SU-DHL-6 (cell line): Measurements from ENCODE around the gene TRPM2.

Experiments
- EZH2phosphoT487 ChIP-seq: fragments of 200-600 bp; sonication (generic), shearing (Covaris generic); conservative IDR thresholded peaks from 2 replicates; pipeline ENCODE4 v1.6.1; 2018; ENCODE audit warnings: mild to moderate bottlenecking, antibody characterized with exemption, low read length, moderate library complexity, mixed read lengths
- TF ChIP-seq, protein P1 (sequence below): fragments of 200-600 bp; sonication (generic); IDR thresholded peaks from one replicate; pipeline ENCODE4 v1.5.1; 2017; ENCODE audit warnings: antibody characterized with exemption, mild to moderate bottlenecking, low read length, moderate library complexity; ENCODE audit not compliant: insufficient read depth, poor library complexity, severe bottlenecking

DNA sequence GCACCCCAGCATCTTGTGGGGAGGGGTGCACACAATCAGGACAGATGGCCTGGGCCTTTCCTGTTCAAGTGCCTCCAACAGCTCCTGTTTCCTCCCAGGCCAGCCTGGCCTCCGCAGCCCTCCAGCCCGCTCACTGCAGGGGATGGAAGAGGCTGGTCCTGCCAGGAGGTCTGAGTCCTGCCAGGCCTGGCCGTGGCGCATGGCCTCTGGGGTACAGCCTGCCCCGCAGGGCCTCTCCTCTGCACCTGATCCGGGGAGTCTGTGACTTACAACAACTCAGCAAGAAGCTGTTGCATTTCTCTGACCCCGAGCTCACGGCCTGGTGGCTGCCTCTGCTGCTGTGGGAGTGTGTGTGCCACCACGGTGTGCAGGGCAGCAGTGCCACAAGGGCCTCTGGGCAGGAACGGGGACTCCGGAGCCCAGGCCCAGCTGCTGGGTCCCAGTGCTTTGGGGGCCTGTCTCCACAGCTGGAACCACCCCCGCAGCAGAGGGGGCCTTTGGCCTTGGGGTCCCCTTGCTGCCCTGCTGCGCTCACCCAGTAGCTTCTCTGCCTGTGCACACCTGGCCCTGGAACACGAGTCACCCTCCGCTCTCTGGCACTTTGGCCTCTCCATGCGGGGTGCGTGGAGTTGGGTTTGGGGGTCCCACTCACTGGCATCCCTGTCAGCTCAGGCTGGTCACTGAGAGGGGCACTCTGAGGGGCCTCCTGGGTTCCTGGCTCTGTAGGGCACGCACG is 84.4 kb downstream of the TRPM2 start:
- TF ChIP-seq, protein P1, sequence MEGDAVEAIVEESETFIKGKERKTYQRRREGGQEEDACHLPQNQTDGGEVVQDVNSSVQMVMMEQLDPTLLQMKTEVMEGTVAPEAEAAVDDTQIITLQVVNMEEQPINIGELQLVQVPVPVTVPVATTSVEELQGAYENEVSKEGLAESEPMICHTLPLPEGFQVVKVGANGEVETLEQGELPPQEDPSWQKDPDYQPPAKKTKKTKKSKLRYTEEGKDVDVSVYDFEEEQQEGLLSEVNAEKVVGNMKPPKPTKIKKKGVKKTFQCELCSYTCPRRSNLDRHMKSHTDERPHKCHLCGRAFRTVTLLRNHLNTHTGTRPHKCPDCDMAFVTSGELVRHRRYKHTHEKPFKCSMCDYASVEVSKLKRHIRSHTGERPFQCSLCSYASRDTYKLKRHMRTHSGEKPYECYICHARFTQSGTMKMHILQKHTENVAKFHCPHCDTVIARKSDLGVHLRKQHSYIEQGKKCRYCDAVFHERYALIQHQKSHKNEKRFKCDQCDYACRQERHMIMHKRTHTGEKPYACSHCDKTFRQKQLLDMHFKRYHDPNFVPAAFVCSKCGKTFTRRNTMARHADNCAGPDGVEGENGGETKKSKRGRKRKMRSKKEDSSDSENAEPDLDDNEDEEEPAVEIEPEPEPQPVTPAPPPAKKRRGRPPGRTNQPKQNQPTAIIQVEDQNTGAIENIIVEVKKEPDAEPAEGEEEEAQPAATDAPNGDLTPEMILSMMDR: no peak
- no peak for TF ChIP-seq EZH2phosphoT487
